NCI-H187 treated with DMSO at 0.1 percent for 48 hours (cell line): ENCODE measurements around the gene TGFBR3.

ENCODE experiments used
- DNase-seq: peaks from one replicate; lab custom pipeline; 2025; lab: John Stamatoyannopoulos, UW

Gene TGFBR3

DNA sequence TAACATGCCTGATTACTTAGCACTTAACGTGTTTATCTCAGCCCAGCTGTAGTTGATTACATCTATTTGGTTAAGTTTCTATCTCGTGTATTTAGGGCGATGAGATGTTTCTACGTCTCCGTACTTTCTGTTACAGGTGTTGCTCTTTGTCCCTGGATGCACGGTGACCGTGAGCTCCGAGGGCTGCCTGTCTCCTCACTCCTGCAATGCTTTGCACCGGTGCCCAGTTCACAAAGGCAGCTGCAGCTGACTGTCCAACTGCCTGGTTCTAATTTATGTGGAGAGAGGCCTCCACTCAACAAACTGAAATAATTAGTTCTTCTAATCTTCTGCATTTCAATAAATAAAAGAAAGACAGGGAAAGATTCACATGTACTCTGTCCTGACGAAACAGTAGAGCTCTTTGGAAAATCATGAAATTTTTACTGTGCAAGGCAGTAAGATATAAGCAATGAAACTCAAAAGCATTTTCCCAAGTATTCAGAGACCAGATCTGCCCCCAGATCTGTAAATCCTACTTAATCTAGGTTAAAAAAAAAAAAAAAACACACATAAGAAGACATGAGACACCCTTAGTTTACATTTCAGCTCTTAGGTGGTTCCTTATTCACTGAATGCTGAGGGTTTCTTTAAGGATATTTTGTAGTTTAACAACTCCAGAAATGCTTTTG lies 108.2 kb downstream of the TGFBR3 start:
- DNase-seq: no peak

DNA sequence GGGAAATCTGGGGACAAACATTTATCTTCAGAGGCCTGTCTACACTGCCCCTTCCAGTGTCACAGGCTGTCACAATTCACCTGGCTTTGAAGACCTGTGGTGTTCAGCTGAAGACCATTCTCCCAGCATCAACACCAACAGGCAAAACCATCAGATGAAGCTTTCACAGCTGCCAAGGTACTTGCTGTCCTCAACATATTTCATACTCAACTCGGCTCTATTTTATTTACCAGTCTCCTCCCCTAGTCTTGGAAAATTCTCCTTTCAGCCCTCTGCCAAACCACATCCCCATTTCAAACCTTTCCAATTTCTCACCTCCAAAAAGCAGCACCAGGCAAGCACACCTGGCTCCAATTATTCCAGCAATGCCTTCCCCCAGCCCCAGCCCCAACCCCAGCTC lies 108.8 kb downstream of the TGFBR3 start:
- DNase-seq: no peak

DNA sequence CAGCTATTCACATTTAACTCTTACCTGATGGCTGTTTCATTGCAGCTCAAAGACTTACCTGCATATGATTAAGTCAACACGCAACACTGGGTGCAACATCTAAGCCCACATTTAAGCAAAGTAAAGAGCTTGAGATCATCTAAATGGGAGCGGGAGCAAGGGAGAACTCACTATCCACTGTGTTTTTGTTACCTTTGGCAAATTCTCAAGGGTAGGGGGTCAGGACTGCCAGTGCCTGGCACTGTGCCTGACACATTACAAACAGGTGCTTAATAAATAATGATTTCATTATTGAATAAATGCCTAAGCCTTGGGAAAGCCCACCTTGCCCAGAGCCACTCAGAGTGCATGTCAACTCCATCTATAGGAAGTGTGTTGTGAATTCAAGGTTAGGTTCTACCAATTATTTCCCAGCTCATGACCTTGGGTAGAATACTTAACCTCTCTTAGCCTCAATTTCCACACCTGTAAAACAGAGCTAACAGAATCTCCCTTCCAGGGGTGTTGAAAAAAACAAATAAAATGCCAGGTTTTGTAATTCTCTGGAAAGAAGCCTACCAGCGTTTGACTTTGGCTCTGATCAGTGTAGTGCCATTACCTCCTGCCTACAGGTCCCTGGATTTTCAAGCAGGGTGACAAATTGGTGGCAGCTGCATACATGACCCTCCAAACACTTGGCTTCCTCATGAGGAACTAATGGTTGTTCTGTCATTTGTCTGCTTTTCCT lies 109.7 kb downstream of the TGFBR3 start:
- no peak for DNase-seq

- no peak for DNase-seq
Measured at GRCh38 chr1:91775227-91775626, 110.7 kb downstream of the TGFBR3 start.

- DNase-seq: no peak
Measured at GRCh38 chr1:91774520-91775203, 111.3 kb downstream of the TGFBR3 start.

DNA sequence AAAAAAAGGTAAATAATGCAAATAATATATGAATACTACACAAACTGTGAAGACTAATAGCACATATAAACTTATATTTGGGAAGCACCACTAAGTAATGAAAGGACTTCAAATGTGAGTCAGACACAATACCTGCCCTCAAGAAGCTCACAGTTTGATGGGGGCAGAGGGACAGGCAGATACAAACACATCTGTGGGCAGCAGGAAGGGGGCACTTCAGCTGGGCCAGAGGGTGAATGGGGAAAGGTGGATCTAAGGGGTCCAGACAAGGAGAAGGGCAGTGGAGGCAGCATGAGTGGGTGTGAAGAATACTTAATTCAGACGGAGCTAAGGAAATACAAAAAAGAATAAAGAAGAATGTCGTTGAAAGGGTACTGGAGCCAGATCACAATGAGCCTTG lies 114.2 kb downstream of the TGFBR3 start:
- DNase-seq: no peak

- no peak for DNase-seq
Measured at GRCh38 chr1:91770667-91771268, 115.2 kb downstream of the TGFBR3 start.

- DNase-seq: no peak
Measured at GRCh38 chr1:91769742-91770141, 116.2 kb downstream of the TGFBR3 start.

GRCh38 chr1:91768786-91769725 lies 116.9 kb downstream of the TGFBR3 start:
- no peak for DNase-seq

- no peak for DNase-seq
Measured at GRCh38 chr1:91768120-91768519, 117.8 kb downstream of the TGFBR3 start.

- no peak for DNase-seq
Measured at GRCh38 chr1:91766883-91767282, 119.1 kb downstream of the TGFBR3 start.

DNA sequence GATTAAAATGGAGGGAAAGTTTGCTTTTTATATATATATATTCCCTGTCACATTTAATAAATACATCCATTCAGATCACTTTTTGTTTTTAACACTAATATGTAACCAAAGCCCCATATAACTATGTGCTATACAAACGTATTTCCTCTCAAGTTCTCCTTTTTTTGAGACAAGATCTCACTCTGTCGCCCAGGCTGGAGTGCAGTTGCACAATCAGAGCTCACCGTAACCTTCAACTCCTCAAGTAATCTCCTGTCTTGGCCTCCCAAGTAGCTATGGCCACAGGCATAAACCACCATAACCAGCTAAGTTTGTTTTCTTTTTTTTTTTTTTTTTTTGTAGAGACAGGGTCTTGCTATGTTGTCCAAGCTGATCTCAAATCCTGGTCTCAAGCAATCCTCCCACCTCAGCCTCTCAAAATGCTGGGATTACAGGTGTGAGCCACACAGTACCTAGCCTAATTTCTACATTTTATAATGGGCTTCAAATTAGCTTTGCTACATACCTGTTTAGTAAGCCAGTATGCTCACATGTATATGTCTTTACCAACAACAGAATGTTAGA lies 120.0 kb downstream of the TGFBR3 start:
- no peak for DNase-seq

DNA sequence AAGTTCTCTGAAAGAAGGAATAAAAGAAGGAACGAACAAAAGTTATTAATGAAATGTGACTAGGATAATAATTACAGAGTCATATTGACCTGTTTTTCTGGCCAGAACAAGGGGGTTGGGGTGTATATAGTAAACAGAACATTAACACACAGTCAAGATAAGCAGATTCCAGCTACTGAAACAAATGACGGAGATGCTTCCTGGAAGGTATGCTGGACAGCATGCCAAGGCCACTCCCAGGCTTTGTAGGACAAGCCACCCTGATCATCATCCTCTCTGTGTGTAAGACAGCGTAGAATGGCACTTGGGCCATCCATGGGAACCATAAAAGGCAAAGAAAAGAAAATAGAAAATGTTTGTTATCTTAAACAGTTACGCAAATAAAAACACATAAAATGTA lies 120.7 kb downstream of the TGFBR3 start:
- no peak for DNase-seq

GRCh38 chr1:91764471-91765115 lies 121.4 kb downstream of the TGFBR3 start:
- no peak for DNase-seq

DNA sequence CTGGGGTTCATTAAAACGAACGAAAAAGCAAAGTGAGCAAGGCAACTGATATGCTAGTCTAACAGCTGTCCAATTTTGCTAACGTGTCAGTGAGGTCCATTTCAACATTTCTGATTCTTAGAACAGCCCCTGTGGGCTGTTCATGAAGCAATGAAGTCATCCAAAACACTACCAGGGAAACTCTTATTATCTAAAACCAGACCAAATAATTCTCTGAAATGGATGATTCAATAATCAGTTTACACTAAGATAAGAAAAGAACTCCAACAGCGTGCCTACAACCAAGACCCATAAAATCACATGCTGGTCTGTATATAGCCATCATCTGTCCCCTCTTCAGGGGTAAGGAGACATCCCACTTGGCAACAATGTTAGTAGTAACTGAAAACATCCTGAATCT lies 122.7 kb downstream of the TGFBR3 start:
- no peak for DNase-seq

DNA sequence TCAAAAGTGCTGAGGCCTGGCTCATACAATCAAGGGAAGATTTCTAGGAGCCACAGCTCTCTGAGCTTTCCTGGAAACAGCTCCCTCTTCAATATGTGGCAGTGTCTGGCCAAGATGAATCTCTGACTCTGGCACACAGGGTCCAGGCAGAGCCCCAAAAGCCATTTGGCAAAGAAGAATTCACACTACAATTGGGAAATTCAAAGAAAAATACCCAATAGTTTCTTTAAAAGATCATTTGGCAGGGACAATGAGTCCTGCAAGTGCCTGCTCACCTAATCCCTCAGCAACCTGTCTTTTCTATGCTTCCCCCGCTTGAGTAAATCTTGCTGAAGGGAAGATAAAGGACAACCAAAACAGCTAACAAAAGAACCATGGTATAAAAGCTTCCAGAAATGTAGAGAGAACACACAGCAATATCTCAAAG lies 124.6 kb downstream of the TGFBR3 start:
- DNase-seq: no peak

DNA sequence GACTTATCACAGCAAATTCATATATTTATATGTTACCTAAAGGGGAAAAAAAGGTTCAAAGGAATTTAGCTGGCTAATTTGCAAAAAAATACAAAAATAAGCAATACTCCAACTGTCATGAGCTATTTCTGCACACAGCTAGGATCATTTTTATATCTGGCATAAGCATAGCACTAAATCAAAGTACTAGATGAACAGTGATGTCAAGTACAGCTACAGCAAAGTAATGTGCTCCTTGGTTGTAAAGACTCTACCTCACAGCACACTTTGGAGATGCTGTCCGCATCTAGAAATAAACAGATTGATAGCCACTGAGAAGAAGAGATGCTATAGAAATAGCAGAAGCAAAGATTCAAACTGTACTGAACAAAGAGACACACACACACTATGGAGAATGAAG lies 125.4 kb downstream of the TGFBR3 start:
- DNase-seq: no peak

DNA sequence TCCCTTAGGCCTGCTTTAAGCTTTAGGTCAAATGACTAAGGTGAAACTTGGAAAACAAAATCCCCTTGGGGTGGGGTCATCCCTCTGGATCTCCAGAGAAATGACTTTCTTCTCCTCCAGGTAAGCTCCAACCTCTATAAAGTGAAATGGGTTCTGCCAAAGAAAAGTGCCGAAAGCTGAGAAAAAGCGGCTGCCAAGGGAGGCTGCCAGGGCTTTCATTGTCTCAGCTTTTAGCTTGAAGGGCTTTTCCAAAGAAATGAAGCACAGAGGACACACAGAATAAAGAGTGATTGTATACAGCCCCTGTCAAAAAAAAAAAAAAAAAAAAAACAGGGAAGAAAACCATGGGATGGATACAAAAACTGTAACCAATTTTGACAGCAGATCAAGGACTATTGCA lies 126.9 kb downstream of the TGFBR3 start:
- no peak for DNase-seq

DNA sequence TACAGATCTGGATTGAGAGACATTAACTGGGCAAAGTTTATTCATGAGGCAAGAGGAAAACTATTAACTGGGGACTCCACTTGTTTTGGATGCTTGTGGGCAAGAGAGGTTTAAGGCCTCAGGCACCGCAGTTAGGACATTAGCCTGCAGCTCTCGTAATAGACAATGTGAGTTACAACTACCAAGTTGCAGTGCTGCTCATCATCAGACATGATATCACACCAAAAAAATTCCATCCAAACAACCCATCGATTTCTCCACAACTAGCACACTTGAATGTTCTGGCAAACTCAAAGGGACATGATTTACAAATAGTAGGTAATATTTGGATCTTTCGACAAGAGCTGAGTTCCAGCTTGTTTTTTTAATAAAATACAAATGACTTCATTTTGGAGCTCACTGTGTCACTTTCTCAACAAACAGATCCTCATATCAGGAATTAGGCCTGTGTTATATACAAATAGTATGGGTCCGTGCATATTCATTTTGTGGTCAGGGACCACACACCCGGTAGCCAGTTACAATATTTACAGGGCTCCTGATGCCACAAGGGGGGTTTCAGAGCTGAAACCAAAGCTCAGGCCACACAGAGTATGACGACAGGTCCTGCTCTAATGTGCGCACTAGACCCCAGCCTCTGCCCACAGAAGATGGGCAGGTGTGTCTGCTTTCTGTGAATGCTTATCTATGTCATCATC lies 128.0 kb downstream of the TGFBR3 start:
- no peak for DNase-seq

DNA sequence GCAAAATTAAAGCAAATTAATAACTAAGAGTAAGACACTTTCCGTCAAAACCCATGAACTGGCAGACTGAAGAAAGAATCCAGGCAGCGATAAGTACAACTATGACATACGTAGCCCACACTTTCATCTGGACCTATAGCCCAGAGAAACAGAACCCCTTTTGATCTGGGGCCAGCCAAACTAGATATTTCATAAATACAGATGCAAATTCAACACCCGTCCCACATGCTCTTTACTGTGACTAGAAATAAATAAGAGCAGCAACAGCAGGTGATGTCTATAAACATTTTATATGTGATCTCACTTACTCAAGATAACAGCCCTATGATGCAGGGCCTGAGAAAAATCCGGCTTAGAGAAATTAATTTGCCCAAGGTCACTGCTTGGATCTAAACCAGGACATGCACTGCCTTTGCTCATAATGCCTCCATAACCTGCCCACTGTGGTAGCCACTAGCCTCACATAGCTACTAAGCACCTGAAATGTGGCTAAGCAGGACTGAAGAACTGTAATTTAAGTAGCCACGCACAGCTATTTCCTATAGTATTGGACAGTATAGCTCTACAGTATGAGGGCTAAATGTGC lies 130.2 kb downstream of the TGFBR3 start:
- DNase-seq: no peak
